HG03342 (cell line): ENCODE results near the gene DNASE1.

Experiments
- ATAC-seq: cut with Tn5 transposase; IDR thresholded peaks from one replicate; pipeline ENCODE4 v1.9.1; 2021; ENCODE audit warnings: mild to moderate bottlenecking, moderate library complexity; ENCODE audit not compliant: unreplicated experiment

DNASE1 gene

GRCh38 chr16:3694051-3694450 lies 39.6 kb downstream of the DNASE1 start:
- no peak for ATAC-seq

- ATAC-seq, result no peak
Observed at GRCh38 chr16:3695610-3696369, 41.3 kb downstream of the DNASE1 start.

GRCh38 chr16:3696425-3697218 lies 42.1 kb downstream of the DNASE1 start:
- no peak for ATAC-seq

- ATAC-seq, result no peak
Observed at GRCh38 chr16:3698941-3699340, 44.5 kb downstream of the DNASE1 start.

- ATAC-seq, result no peak
Observed at GRCh38 chr16:3701531-3701930, 47.0 kb downstream of the DNASE1 start.

- no peak for ATAC-seq
Observed at GRCh38 chr16:3702082-3702481, 47.6 kb downstream of the DNASE1 start.

- no peak for ATAC-seq
Observed at GRCh38 chr16:3706253-3707012, 51.9 kb downstream of the DNASE1 start.
